Cardiac muscle cell (in vitro differentiated cells and primary cell): ENCODE results near the gene ZBTB46. TPM values are rescaled to one million over a fixed set of nuclear protein-coding genes. Genes with fewer than 3 reads are reported as not detected.
A peak's percentile ranks its signal among the peaks of the same experiment; 100 is the strongest.
"Not testable (repeated sequence)": the region's sequence is repeated elsewhere in the genome, so short reads cannot be mapped to it uniquely, and the experiment has no call there.

Experiments used
- DNase-seq, 2 donors: peaks; one replicate each; pipeline versions ENCODE4 v3.0.0 to v3.0.0-alpha.2; 2010 to 2017; ENCODE audit warnings: low read depth in 1 of 2, low spot score in 1 of 2
- H3K27ac ChIP-seq: fragments of 200-600 bp; sonication (generic); 2 replicates; pipeline ENCODE4 v1.5.1; 2016
- H3K27me3 ChIP-seq: fragments of 200-600 bp; sonication (generic); 2 replicates; pipeline ENCODE4 v1.6.0; 2016; ENCODE audit warnings: control low read depth
- H3K36me3 ChIP-seq: fragments of 200-600 bp; sonication (generic); 2 replicates; pipeline ENCODE4 v1.5.1; 2016; ENCODE audit warnings: control low read depth
- H3K4me1 ChIP-seq: fragments of 200-600 bp; sonication (generic); 2 replicates; pipeline ENCODE4 v1.8.1; 2017; ENCODE audit warnings: low read depth, mild to moderate bottlenecking, mixed run types
- H3K4me3 ChIP-seq: fragments of 200-600 bp; sonication (generic); 2 replicates; pipeline ENCODE4 v1.5.1; 2016; ENCODE audit warnings: mild to moderate bottlenecking
- H3K9me3 ChIP-seq: fragments of 200-600 bp; sonication (generic); 2 replicates; pipeline ENCODE4 v1.5.1; 2017; ENCODE audit warnings: low read depth, mild to moderate bottlenecking, control low read depth
- polyA plus RNA-seq: library from polyadenylated mRNA; unstranded; fragments of >200 nt; fragmentation: Nextera tagmentation; extraction: Ambion mirVana; gene quantifications from 2 replicates; pipeline ENCODE4 v1.2.1, GENCODE V29; 2016
- total RNA-seq: library from RNA; depleted of rRNA; stranded (reverse); fragments of >200 nt; gene quantifications from 2 replicates; pipeline ENCODE4 v1.2.3, GENCODE V29; 2016
- TF ChIP-seq, protein P1 (sequence below): IDR thresholded peaks from 2 replicates; pipeline ENCODE4 v1.5.1; 2012; ENCODE audit warnings: low read depth, mild to moderate bottlenecking, low read length

ZBTB46 gene
- total and polyA plus RNA-seq, 2 experiments from 2014 or later = 24.1 to 53.4 TPM

DNA sequence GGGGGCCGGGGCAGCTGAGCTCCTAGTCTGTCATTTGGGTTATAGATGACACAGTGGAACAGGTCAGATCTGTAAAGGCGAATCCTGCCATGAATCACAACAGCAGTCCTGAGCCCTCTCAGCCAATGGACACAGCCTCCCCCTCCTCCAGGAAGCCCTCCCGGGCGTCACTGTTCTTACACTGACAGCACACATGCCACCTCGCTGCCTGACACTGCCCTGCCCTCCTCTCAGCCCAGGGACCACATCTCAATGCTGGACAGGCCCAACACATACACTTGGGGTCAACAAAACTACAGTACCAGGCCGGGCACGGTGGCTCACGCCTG lies 26.8 kb downstream of the ZBTB46 start:
- H3K4me1 ChIP-seq = no peaks in the 10 kb centered on the region
- TF ChIP-seq, protein P1, sequence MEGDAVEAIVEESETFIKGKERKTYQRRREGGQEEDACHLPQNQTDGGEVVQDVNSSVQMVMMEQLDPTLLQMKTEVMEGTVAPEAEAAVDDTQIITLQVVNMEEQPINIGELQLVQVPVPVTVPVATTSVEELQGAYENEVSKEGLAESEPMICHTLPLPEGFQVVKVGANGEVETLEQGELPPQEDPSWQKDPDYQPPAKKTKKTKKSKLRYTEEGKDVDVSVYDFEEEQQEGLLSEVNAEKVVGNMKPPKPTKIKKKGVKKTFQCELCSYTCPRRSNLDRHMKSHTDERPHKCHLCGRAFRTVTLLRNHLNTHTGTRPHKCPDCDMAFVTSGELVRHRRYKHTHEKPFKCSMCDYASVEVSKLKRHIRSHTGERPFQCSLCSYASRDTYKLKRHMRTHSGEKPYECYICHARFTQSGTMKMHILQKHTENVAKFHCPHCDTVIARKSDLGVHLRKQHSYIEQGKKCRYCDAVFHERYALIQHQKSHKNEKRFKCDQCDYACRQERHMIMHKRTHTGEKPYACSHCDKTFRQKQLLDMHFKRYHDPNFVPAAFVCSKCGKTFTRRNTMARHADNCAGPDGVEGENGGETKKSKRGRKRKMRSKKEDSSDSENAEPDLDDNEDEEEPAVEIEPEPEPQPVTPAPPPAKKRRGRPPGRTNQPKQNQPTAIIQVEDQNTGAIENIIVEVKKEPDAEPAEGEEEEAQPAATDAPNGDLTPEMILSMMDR = no peak
- no peaks in the 10 kb centered on the region for H3K9me3 ChIP-seq
- no peaks in the 10 kb centered on the region for H3K27me3 ChIP-seq
- H3K27ac ChIP-seq = no peak overlapping the region
- H3K4me3 ChIP-seq = no peak overlapping the region
- H3K36me3 ChIP-seq = no peaks in the 10 kb centered on the region
- DNase-seq = no peak

DNA sequence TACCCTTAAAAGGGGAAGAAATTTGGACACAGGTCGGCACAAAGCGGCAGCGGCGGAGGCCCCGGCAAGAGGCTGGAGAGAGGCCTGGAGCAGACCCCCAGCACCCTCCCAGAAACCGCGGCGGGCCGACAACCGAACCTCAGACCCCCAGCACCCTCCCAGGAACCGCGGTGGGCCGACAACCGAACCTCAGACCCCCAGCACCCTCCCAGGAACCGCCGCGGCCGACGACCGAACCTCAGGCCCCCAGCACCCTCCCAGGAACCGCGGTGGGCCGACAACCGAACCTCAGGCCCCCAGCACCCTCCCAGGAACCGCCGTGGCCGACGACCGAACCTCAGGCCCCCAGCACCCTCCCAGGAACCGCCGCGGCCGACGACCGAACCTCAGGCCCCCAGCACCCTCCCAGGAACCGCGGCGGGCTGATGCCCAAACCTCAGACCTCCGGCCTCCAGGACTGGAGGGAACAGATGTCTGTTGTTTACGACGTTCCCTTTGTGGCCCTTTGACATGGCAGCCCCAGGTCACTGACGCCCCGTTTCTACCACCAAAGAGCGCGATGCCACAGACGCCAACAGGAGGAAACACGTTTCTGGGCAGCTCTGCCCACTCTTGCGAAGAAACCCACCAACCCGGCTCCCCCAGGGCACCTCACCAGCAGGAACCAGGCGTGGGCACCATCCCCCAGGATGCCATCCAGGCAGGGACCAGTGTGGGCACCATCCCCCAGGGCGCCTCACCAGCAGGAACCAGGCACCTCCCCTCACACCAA lies 28.4 kb downstream of the ZBTB46 start:
- no peaks in the 10 kb centered on the region for H3K27me3 ChIP-seq
- DNase-seq = no peak
- H3K36me3 ChIP-seq = no peaks in the 10 kb centered on the region
- TF ChIP-seq, protein P1 = no peak
- no peak overlapping the region for H3K4me3 ChIP-seq
- H3K9me3 ChIP-seq = no peaks in the 10 kb centered on the region
- H3K4me1 ChIP-seq = no peaks in the 10 kb centered on the region
- no peak overlapping the region for H3K27ac ChIP-seq

- H3K9me3 ChIP-seq, H3K4me1 ChIP-seq, H3K27ac ChIP-seq, H3K36me3 ChIP-seq, H3K27me3 ChIP-seq, H3K4me3 ChIP-seq, DNase-seq: not testable (repeated sequence)
These were observed 29.9 kb downstream of the ZBTB46 start for GRCh38 chr20:63801174-63801573.

DNA sequence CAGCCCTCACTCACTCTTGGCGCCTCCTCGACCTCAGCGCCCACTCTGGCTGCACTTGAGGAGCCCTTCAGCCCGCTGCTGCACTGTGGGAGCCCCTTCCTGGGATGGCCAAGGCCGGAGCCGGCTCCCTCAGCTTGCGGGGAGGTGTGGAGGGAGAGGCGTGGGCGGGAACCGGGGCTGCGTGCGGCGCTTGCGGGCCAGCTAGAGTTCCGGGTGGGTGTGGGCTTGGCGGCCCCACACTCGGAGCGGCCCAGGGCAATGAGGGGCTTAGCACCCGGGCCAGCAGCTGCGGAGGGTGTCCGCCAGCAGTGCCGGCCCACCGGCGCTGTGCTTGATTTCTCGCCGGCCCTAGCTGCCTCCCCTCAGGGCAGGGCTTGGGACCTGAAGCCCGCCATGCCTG lies 30.7 kb downstream of the ZBTB46 start:
- not testable (repeated sequence) for H3K36me3 ChIP-seq, H3K4me3 ChIP-seq, H3K4me1 ChIP-seq, H3K27ac ChIP-seq, H3K9me3 ChIP-seq, H3K27me3 ChIP-seq, DNase-seq

- H3K4me1 ChIP-seq, H3K36me3 ChIP-seq, H3K4me3 ChIP-seq, H3K27ac ChIP-seq, H3K27me3 ChIP-seq, H3K9me3 ChIP-seq: not testable (repeated sequence)
- DNase-seq = peak in 1 of 2 donors; percentile 46
These were observed 31.9 kb downstream of the ZBTB46 start for GRCh38 chr20:63799127-63799526.

- H3K27me3 ChIP-seq, H3K4me3 ChIP-seq, DNase-seq, H3K9me3 ChIP-seq, H3K27ac ChIP-seq, H3K36me3 ChIP-seq, H3K4me1 ChIP-seq: not testable (repeated sequence)
These were observed 33.9 kb downstream of the ZBTB46 start for GRCh38 chr20:63797175-63797574.

DNA sequence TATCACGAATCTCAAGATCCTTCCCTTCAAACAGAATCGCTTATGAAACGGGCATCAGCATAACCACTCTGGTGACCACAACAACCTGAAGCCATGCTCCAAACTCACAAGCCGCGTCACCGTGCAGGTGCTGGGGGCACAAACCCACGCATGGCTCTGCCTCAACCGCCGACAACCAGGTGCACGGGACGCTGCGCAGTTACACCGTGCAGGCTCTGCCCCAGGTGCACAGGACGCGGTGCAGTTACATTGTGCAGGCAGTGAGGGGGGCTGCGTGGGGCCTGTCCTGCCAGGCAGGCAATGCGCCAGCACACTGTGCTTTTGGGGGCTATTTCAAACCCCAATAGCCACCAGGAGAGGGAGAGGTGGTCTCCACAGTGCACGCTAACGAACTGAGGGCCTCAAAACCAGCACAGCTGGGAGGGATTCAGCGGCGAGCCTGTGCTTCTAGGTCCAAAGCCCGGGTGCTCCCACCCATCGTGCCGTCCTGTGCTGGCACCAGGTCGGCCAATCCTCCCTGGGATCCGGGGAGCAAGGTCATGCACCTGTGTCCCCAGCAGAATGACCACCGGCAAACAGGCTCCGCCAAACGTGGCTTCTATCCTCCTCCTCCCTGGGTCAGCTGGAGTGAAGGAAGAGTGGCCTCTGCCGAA lies 35.8 kb downstream of the ZBTB46 start:
- H3K27me3 ChIP-seq = no peaks in the 10 kb centered on the region
- DNase-seq = no peak
- no peaks in the 10 kb centered on the region for H3K9me3 ChIP-seq
- H3K36me3 ChIP-seq = no peaks in the 10 kb centered on the region
- TF ChIP-seq, protein P1 = no peak
- no peak overlapping the region for H3K4me3 ChIP-seq
- peaks cover 10% of the 10 kb centered on the region for H3K4me1 ChIP-seq
- H3K27ac ChIP-seq = no peak overlapping the region
